Endothelial cell (in vitro differentiated cells): ENCODE results near the gene PSMD13. TPM values are rescaled to one million over a fixed set of nuclear protein-coding genes. Genes with fewer than 3 reads are reported as not detected.
A peak's percentile ranks its signal among the peaks of the same experiment; 100 is the strongest.
"Not testable (repeated sequence)": the region's sequence is repeated elsewhere in the genome, so short reads cannot be mapped to it uniquely, and the experiment has no call there.

Source experiments
- DNase-seq: peaks from one replicate; pipeline ENCODE4 v3.0.0; 2021; ENCODE audit warnings: low spot score
- H3K27ac Mint-ChIP-seq: one replicate; pipeline ENCODE4 v1.8.0; 2021; ENCODE audit warnings: mixed read lengths, inconsistent platforms; ENCODE audit not compliant: unreplicated experiment
- H3K27me3 Mint-ChIP-seq: one replicate; pipeline ENCODE4 v1.8.0; 2021; ENCODE audit warnings: mild to moderate bottlenecking, moderate library complexity, mixed read lengths, inconsistent platforms; ENCODE audit not compliant: unreplicated experiment
- H3K36me3 Mint-ChIP-seq: one replicate; pipeline ENCODE4 v1.8.0; 2021; ENCODE audit warnings: mild to moderate bottlenecking, low read depth, mixed read lengths, inconsistent platforms; ENCODE audit not compliant: unreplicated experiment
- H3K4me1 Mint-ChIP-seq: one replicate; pipeline ENCODE4 v1.8.0; 2021; ENCODE audit warnings: mild to moderate bottlenecking, mixed read lengths, inconsistent platforms; ENCODE audit not compliant: unreplicated experiment
- H3K4me3 Mint-ChIP-seq: one replicate; pipeline ENCODE4 v1.8.0; 2021; ENCODE audit warnings: mild to moderate bottlenecking, mixed read lengths, inconsistent platforms; ENCODE audit not compliant: unreplicated experiment
- H3K9me3 Mint-ChIP-seq: one replicate; pipeline ENCODE4 v1.8.0; 2021; ENCODE audit warnings: mixed read lengths, inconsistent platforms; ENCODE audit not compliant: unreplicated experiment
- long read RNA-seq: library from polyadenylated mRNA; unstranded; transcript quantifications from one replicate; pipeline ENCODE4 v2.0.0, GENCODE V29; 2020; ENCODE audit not compliant: unreplicated experiment
- total RNA-seq: library from RNA; stranded (reverse); fragmentation: NEBNext Ultra II Directional; extraction: Animal tissue kit (Norgen Biotek cat#: 25700); gene quantifications from one replicate; pipeline ENCODE4 v1.2.1, GENCODE V29; 2021; ENCODE audit not compliant: unreplicated experiment
- TF ChIP-seq, protein P1 (sequence below): fragments of 200-600 bp; sonication (generic); IDR thresholded peaks from one replicate; pipeline ENCODE4 v1.5.0; 2021; ENCODE audit warnings: antibody characterized with exemption; ENCODE audit not compliant: unreplicated experiment

PSMD13 gene
- 189 TPM for total RNA-seq
- long read RNA-seq, transcript PSMD13-202 (12 exons, 1,489 nt), result minor isoform, 11 of 300 reads
- long read RNA-seq, transcript PSMD13-212 (13 exons, 1,991 nt), result major isoform, 270 of 300 reads
- long read RNA-seq, partial matches to known transcripts, result 5 of 300 reads
- long read RNA-seq, other reads (novel, unspliced or antisense), result 11 of 300 reads

DNA sequence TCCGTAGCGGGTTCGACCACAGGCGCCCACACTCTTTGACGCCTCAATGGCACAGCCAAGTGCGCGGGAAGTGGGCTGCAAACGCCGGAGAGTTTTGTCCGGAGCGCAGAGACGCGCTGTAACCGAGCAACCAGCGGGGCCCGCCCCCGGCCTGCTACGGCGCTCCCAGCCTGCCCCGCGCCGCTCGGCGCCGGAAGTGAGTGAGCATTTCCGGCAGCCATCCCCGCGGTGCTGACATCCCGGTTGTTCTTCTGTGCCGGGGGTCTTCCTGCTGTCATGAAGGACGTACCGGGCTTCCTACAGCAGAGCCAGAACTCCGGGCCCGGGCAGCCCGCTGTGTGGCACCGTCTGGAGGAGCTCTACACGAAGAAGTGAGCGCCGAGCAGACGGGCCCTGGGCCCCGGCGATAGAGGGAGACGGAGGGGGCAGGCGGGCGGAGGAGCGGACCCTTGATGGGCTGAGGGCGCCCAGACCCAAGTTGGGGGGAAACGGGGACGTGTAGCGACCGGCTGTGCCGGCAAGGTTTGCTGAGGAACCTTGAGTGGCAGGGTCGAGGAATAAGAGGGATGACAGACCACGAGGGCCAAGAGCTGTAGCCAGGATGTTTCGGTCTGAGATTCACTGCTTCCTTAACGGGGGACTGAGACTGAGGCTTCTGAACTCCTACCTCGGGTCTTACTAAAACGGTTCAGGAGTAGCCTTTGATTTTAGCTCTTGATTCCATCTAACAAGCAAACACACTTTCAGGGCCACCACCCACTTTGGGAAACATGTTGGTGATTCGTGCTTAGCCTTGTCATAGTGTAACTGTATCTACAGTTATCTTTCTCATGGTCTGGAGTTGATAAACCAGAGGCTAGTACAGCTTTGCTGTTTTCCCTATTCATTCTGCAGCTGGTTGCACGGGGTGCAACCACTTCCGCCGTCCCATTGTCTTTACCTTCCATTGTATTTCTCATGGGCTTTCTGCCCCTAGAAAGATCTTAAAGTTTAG lies at the start of gene PSMD13:
PSMD13 (plus strand) TSS at position 203 of the 994 bp plus-strand sequence; CDS start at position 277, 74 bp downstream.
- peak; percentile 90 for DNase-seq
- no peaks in the 10 kb centered on the region for H3K9me3 Mint-ChIP-seq
- H3K4me3 Mint-ChIP-seq, result peak within 1 kb of the TSS; percentile 98
- H3K36me3 Mint-ChIP-seq, result peaks cover 16% of the 10 kb centered on the region
- peak within 1 kb of the TSS; percentile 99 for H3K27ac Mint-ChIP-seq
- H3K27me3 Mint-ChIP-seq, result peaks cover 9% of the 10 kb centered on the region
- H3K4me1 Mint-ChIP-seq, result peaks cover 11% of the 10 kb centered on the region
- TF ChIP-seq, protein P1, sequence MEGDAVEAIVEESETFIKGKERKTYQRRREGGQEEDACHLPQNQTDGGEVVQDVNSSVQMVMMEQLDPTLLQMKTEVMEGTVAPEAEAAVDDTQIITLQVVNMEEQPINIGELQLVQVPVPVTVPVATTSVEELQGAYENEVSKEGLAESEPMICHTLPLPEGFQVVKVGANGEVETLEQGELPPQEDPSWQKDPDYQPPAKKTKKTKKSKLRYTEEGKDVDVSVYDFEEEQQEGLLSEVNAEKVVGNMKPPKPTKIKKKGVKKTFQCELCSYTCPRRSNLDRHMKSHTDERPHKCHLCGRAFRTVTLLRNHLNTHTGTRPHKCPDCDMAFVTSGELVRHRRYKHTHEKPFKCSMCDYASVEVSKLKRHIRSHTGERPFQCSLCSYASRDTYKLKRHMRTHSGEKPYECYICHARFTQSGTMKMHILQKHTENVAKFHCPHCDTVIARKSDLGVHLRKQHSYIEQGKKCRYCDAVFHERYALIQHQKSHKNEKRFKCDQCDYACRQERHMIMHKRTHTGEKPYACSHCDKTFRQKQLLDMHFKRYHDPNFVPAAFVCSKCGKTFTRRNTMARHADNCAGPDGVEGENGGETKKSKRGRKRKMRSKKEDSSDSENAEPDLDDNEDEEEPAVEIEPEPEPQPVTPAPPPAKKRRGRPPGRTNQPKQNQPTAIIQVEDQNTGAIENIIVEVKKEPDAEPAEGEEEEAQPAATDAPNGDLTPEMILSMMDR, result no peak

DNA sequence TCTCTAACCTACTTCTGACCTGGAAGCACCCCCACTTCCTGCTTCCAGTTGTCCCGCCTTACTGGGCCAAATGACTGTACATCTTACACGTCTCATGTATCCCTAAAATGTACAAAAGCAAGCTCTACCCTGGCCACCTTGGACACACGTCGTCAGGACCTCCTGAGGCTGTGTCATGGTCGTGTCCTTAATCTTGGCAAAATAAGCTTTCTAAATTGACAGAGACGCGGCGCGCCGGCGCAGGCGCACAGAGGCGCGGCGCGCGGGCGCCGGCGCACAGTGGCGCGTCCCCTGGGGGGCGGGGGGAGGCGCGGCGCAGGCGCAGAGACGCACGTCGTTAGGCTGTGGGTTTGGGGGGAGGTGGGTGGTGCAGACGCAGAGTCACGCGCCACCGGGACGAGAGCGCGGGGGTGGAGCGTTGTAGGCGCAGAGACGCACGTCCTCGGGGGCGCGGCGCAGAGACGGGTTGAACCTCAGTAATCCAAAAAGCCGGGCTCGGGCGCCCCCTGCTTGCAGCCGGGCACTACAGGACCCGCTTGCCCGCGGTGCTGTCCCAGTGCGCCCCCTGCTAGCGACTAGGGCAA lies 47.5 kb upstream of the PSMD13 start:
- not testable (repeated sequence) for H3K4me3 Mint-ChIP-seq, H3K27me3 Mint-ChIP-seq, H3K9me3 Mint-ChIP-seq, H3K4me1 Mint-ChIP-seq, H3K27ac Mint-ChIP-seq, H3K36me3 Mint-ChIP-seq, DNase-seq

DNA sequence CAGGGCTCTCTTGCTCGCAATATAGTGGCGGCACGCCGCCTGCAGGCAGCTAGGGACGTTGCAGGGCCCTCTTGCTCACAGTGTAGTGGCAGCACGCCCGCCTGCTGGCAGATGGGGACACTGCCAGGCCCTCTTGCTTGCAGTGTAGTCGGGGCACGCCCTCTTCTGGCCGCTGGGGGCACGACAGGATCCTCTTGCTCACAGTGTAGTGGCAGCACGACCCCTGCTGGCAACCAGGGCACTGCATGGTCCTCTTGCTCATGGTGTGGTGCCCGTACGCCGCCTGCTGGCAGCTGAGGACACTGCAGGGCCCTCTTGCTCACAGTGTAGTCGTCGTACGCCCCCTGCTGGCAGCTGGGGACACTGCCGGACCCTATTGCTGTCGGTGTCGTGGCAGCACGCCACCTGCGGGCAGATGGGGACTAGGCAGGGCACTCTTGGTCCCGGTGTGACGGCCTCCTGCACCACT lies 46.9 kb upstream of the PSMD13 start:
- not testable (repeated sequence) for H3K36me3 Mint-ChIP-seq, H3K9me3 Mint-ChIP-seq, H3K4me3 Mint-ChIP-seq, DNase-seq, H3K27me3 Mint-ChIP-seq, H3K27ac Mint-ChIP-seq, H3K4me1 Mint-ChIP-seq
- TF ChIP-seq, protein P1, result peak; percentile 43

DNA sequence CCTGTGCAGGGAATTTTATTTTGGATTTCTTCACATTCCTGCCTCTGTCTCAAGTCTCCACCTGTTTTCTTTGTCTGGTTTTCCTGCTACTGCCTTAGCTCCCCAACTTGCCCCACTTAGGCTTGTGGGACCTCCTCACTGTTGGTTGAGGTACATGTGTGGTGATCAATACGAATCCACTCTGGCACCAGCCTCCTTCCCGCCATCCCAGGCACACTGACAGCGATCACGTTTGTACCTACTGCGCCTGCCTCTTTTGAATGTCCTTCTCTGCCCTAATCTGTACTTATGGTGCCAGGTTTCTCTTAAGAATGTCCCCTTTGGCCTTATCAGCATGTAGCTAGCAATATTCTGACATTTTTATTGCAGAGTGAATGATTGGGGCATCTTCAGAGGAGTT lies 46.2 kb upstream of the PSMD13 start:
- not testable (repeated sequence) for H3K4me3 Mint-ChIP-seq, H3K36me3 Mint-ChIP-seq, DNase-seq, H3K27me3 Mint-ChIP-seq, H3K4me1 Mint-ChIP-seq, H3K9me3 Mint-ChIP-seq
- H3K27ac Mint-ChIP-seq, result peak overlapping the region; percentile 24

DNA sequence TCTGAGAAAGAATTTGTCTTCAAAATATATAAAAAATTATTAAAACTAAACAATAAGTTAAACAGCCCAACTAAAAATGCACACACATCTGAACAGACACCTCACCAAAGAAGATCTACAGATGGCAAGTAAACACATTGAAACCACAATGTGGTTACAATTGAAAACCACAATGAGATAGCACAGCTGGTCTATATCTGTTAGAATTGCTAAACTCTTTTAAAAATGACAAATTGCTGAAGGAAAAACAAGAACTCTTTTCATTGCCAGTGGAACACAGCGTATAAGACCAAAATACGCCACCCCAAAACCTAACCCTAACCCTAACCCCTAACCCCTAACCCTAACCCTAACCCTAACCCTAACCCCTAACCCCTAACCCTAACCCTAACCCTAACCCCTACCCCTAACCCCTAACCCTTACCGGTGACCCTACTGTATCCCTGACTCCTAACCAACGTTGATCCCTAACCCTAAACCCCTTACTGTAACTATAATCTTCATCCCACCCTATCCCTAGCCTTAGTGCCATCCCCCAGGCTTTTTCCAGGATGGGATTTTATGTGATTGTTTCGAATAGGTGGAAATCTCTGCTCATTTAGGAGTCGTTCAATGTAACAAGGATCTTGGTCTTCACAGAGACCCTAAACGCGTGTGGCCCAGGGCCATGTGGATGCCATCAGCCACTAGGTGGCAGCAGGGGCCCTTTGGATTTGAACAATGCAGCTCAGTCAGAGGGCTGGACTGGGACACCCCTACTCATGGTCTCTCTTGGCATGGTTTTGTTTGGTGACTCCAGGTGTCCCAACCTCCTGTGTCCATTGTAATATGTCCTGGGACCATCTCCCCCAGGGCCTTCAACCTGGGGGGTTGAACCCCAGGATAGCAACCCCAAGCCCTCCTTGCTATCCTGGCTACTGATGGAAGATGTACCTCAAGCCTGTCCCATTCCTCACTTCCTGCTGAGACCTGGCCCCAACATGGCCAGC lies 45.0 kb upstream of the PSMD13 start:
- DNase-seq, H3K36me3 Mint-ChIP-seq, H3K27ac Mint-ChIP-seq, H3K4me3 Mint-ChIP-seq, H3K9me3 Mint-ChIP-seq, H3K27me3 Mint-ChIP-seq, H3K4me1 Mint-ChIP-seq: not testable (repeated sequence)

DNA sequence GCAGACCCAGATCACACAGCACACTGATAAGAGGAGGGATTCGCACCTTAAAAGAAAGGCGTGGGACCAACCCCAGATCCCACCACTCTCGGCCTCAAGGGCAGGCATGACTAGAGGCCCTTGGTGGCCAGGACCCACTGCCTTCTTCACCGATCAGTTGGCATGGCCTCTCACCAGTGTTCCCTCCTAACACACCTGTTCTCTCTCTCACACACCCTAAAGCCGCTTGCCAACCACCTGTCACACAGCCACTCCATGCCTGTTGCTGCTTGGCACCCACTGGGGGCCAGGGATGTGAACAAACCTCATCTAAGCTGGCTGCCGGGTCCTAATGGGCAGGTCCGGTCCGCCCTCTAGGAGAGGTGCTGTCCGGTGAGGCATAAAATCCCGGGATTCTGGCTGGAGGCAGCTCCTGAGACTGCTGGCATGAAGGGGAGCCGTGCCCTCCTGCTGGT lies 44.1 kb upstream of the PSMD13 start, which contains the start of gene SCGB1C1:
SCGB1C1 (plus strand) TSS at position 405 of the 455 bp plus-strand sequence; CDS start at position 427, 22 bp downstream.
- H3K9me3 Mint-ChIP-seq, DNase-seq, H3K36me3 Mint-ChIP-seq, H3K4me3 Mint-ChIP-seq, H3K27ac Mint-ChIP-seq, H3K27me3 Mint-ChIP-seq, H3K4me1 Mint-ChIP-seq: not testable (repeated sequence)

DNA sequence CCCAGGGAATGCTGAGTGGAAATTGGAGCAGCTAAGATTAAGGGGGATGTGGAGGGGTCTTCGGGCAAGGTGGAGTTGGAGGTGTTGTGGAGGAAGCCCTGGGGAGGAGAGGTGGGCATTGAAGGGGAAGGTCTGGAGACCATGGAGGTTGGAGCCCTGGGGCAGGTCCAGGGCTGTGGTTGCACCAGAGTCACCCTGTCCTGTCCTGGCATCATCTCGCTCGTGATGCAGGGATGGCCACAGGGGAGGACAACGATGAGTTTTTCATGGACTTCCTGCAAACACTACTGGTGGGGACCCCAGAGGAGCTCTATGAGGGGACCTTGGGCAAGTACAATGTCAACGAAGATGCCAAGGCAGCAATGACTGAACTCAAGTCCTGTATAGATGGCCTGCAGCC lies 43.3 kb upstream of the PSMD13 start:
- not testable (repeated sequence) for H3K27me3 Mint-ChIP-seq, H3K27ac Mint-ChIP-seq, H3K9me3 Mint-ChIP-seq, H3K4me3 Mint-ChIP-seq, H3K4me1 Mint-ChIP-seq, DNase-seq, H3K36me3 Mint-ChIP-seq
